K562 (cell line): ENCODE results near the gene FASTK. TPM values are rescaled to one million over a fixed set of nuclear protein-coding genes. Genes with fewer than 3 reads are reported as not detected.

ENCODE experiments used
- BRCA1 ChIP-seq, 2 experiments: fragments of 450-650 bp in 1 of 2; sonication (generic) in 1 of 2; formaldehyde crosslinking in 1 of 2; IDR thresholded peaks; 2 replicates each; pipeline versions ENCODE4 v1.5.0 to v1.6.1; 2017 to 2020; ENCODE audit warnings: mild to moderate bottlenecking in 1 of 2, missing genetic modification reagents in 1 of 2
- CHD2 ChIP-seq: IDR thresholded peaks from 2 replicates; pipeline ENCODE4 v1.6.1; 2011; ENCODE audit warnings: low read depth, low read length
- EHMT2 ChIP-seq: fragments of 450-650 bp; IDR thresholded peaks from 2 replicates; pipeline ENCODE4 v1.6.1; 2018; ENCODE audit warnings: antibody characterized with exemption
- OTX1 ChIP-seq: fragments of 450-650 bp; formaldehyde crosslinking; IDR thresholded peaks from 2 replicates; pipeline ENCODE4 v1.4.0; 2022; ENCODE audit warnings: mild to moderate bottlenecking
- PML ChIP-seq: IDR thresholded peaks from 2 replicates; pipeline ENCODE4 v1.6.1; 2012; ENCODE audit warnings: low read length, inconsistent platforms
- polyA plus RNA-seq, 8 experiments: library from polyadenylated mRNA; depleted of rRNA in 4 of 8; stranded (reverse) in 5 of 8; unstranded in 3 of 8; fragments of >200 nt; fragmentation: Nextera tagmentation in 2 of 8; fragmentation: Illumina TruSeq in 1 of 8; extraction: Ambion mirVana in 2 of 8; extraction: Trizol in 1 of 8; gene quantifications; 2 replicates each; pipeline versions ENCODE4 v1.2.1 to v1.2.3, GENCODE V29; 2011 to 2014; ENCODE audit warnings: inconsistent platforms in 1 of 8, missing spikeins in 1 of 8
- total RNA-seq, 7 experiments: library from RNA; depleted of rRNA in 6 of 7; stranded (reverse); fragments of >200 nt in 6 of 7; fragmentation: Illumina TruSeq in 2 of 7; extraction: Trizol in 2 of 7; gene quantifications; 2 replicates each; pipeline versions ENCODE4 v1.2.1 to v1.2.3, GENCODE V29; 2011 to 2021; ENCODE audit warnings: low replicate concordance in 1 of 7
- TF ChIP-seq, protein P1 (sequence below): fragments of 450-650 bp; IDR thresholded peaks from 2 replicates; pipeline ENCODE4 v1.6.1; 2016; ENCODE audit warnings: low read depth
- TF ChIP-seq, protein P2 (sequence below): sonication (generic); formaldehyde crosslinking; IDR thresholded peaks from 2 replicates; pipeline ENCODE4 v1.8.0; 2023; ENCODE audit warnings: mild to moderate bottlenecking, missing genetic modification reagents
- TF ChIP-seq, protein P3 (sequence below): sonication (generic); formaldehyde crosslinking; IDR thresholded peaks from 2 replicates; pipeline ENCODE4 v1.8.1; 2023; ENCODE audit warnings: mild to moderate bottlenecking, missing genetic modification reagents, moderate library complexity

The FASTK gene
- total and polyA plus RNA-seq, 9 of the 15 experiments (the other 6 are each of a cell fraction or from before 2014, with no cell fraction given) = 0.51 to 150 (median 48.2) TPM

GRCh38 chr7:151082141-151083070 lies 1.8 kb upstream of the FASTK start (continued):
- TF ChIP-seq, protein P1, sequence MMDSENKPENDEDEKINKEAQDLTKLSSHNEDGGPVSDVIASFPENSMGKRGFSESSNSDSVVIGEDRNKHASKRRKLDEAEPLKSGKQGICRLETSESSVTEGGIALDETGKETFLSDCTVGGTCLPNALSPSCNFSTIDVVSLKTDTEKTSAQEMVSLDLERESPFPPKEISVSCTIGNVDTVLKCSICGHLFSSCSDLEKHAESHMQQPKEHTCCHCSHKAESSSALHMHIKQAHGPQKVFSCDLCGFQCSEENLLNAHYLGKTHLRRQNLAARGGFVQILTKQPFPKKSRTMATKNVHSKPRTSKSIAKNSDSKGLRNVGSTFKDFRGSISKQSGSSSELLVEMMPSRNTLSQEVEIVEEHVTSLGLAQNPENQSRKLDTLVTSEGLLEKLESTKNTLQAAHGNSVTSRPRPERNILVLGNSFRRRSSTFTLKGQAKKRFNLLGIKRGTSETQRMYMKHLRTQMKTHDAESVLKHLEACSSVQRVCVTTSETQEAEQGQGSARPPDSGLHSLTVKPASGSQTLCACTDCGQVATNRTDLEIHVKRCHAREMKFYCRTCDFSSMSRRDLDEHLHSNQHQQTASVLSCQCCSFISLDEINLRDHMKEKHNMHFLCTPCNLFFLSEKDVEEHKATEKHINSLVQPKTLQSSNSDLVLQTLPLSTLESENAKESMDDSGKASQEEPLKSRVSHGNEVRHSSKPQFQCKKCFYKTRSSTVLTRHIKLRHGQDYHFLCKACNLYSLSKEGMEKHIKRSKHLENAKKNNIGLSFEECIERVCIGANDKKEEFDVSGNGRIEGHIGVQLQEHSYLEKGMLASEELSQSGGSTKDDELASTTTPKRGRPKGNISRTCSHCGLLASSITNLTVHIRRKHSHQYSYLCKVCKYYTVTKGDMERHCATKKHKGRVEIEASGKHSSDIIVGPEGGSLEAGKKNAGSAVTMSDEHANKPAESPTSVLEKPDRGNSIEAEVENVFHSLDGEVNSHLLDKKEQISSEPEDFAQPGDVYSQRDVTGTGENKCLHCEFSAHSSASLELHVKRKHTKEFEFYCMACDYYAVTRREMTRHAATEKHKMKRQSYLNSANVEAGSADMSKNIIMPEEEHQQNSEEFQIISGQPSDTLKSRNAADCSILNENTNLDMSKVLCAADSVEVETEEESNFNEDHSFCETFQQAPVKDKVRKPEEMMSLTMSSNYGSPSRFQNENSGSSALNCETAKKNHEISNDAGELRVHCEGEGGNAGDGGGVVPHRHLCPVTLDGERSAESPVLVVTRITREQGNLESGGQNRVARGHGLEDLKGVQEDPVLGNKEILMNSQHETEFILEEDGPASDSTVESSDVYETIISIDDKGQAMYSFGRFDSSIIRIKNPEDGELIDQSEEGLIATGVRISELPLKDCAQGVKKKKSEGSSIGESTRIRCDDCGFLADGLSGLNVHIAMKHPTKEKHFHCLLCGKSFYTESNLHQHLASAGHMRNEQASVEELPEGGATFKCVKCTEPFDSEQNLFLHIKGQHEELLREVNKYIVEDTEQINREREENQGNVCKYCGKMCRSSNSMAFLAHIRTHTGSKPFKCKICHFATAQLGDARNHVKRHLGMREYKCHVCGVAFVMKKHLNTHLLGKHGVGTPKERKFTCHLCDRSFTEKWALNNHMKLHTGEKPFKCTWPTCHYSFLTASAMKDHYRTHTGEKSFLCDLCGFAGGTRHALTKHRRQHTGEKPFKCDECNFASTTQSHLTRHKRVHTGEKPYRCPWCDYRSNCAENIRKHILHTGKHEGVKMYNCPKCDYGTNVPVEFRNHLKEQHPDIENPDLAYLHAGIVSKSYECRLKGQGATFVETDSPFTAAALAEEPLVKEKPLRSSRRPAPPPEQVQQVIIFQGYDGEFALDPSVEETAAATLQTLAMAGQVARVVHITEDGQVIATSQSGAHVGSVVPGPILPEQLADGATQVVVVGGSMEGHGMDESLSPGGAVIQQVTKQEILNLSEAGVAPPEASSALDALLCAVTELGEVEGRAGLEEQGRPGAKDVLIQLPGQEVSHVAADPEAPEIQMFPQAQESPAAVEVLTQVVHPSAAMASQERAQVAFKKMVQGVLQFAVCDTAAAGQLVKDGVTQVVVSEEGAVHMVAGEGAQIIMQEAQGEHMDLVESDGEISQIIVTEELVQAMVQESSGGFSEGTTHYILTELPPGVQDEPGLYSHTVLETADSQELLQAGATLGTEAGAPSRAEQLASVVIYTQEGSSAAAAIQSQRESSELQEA = peak; percentile 22; the same call in 1 of the 2 replicates
- TF ChIP-seq, protein P2, sequence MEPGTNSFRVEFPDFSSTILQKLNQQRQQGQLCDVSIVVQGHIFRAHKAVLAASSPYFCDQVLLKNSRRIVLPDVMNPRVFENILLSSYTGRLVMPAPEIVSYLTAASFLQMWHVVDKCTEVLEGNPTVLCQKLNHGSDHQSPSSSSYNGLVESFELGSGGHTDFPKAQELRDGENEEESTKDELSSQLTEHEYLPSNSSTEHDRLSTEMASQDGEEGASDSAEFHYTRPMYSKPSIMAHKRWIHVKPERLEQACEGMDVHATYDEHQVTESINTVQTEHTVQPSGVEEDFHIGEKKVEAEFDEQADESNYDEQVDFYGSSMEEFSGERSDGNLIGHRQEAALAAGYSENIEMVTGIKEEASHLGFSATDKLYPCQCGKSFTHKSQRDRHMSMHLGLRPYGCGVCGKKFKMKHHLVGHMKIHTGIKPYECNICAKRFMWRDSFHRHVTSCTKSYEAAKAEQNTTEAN = no peak
- TF ChIP-seq PML (no peak), BRCA1 (IDR thresholded peaks at IDR 0.05) (no peak), BRCA1 (CRISPR knock-in tag; IDR thresholded peaks at IDR 0.05) (no peak), CHD2 (no peak), EHMT2 (no peak), OTX1 (CRISPR knock-in tag) (0 out of 2 replicates have a peak, but pooled peaks have one; percentile 27)
- TF ChIP-seq, protein P3, sequence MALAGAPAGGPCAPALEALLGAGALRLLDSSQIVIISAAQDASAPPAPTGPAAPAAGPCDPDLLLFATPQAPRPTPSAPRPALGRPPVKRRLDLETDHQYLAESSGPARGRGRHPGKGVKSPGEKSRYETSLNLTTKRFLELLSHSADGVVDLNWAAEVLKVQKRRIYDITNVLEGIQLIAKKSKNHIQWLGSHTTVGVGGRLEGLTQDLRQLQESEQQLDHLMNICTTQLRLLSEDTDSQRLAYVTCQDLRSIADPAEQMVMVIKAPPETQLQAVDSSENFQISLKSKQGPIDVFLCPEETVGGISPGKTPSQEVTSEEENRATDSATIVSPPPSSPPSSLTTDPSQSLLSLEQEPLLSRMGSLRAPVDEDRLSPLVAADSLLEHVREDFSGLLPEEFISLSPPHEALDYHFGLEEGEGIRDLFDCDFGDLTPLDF (CRISPR knock-in tag) = peak; percentile 54; the same call in 1 of the 2 replicates
